ENCODE measurements around the gene OR4D9.

Gene OR4D9

DNA sequence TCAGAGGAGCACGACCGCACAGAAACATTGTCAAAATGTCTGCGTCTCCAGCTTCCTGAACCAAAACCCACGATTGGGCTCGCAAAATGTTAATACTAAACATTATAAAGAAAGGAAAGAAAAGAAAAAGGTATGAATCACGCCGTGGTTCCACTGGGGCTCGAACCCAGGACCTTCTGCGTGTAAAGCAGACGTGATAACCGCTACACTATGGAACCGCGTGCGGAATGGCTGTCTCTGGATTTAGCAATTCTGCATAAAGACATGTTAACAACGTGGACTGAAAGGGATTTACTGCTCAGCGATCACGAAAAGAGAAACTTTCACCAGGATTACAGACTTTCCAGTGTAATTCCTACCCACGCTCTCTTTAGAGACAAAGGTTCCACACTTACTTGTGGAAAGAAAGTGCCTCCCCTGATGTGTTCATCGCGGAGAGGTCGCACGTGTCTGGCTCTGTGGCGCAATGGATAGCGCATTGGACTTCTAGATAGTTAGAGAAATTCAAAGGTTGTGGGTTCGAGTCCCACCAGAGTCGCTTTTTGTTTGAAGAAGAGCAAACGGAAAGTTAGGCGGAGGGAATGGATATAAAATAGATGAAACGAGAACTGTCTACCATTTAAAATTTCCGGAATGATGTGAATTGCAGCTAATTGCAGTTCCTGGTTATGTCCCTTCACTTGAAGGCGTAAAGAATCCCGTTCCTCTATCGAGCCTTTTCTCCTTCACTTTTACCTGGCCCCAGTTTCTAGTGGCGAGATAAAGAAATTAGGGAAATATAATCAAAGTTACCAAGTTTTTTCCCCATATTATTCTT, 39.7 kb downstream of the OR4D9 start:
- no peak for DNase-seq (ENCODE audit: low spot score)

DNA sequence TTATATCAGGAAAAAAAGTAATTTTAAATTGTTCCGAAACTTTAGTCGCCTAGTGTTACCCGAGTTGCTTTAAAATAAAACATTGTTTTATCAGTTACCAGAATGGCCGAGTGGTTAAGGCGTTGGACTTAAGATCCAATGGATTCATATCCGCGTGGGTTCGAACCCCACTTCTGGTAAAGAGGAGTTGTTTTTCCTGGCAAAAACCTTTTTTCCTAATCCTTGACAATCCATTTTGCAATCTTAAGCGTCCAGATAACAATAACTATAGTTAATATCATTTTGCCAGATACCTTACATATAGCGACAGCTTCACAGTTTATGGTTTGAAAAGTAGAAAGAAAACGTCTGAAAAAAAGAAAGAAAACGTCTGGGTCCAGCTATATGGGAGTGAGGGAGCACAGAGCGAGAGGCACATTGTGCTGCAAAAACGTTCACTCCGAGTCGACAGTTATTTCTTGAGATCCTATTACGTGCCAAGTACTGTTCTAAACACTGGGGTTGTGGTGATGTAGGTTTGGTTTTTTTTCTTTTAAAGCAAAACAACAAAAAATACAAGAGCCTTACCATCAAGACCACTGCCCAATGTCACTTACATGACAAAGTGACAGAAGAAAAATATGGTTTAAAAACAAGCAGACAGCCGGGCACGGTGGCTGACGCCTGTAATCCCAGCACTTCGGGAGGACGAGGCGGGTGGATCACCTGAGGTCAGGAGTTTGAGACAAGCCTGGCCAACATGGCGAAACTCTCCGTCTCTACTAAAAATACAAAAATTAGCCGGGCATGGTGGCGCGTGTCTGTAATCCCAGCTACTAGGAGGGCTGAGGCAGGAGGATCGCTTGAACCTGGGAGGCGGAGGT, 40.6 kb downstream of the OR4D9 start:
- DNase-seq (ENCODE audit: low spot score) = no peak

DNA sequence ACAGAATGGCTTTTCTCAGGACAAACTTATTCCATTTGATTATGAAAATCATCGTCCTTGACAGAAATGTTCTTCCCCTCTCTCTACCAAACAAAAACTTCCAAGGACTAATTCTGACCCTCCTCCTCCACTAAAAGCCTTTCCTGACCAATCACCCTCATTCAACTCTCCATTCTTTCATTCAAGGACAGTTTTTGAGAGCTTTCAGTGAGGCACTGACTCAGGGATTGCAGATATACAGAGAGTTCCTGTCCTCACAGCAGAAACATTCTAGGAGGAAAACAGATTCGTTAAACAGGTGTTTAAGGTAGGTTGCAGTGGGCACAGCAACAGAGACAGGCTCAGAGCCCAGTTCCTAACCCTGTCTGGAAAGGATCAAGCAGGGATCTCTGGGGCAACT, 41.5 kb downstream of the OR4D9 start:
- DNase-seq (ENCODE audit: low spot score) = no peak

DNA sequence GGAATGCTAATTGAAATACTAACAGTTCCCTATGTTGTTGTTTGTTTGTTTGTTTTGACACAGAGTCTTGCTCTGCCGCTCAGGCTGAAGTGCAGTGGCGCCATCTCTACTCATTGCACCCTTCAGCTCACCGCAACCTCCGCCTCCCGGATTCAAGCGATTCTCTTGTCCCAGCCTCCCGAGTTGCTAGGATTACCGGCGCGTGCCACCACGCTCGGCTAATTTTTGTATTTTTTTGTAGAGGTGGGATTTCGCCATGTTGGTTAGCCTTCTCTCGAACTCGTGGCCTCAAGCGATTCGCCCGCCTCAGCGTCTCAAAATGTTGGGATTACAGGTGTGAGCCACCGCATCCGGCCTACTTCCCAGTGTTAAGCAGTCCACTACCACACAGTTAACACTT, 42.0 kb downstream of the OR4D9 start:
- no peak for DNase-seq (ENCODE audit: low spot score)

DNA sequence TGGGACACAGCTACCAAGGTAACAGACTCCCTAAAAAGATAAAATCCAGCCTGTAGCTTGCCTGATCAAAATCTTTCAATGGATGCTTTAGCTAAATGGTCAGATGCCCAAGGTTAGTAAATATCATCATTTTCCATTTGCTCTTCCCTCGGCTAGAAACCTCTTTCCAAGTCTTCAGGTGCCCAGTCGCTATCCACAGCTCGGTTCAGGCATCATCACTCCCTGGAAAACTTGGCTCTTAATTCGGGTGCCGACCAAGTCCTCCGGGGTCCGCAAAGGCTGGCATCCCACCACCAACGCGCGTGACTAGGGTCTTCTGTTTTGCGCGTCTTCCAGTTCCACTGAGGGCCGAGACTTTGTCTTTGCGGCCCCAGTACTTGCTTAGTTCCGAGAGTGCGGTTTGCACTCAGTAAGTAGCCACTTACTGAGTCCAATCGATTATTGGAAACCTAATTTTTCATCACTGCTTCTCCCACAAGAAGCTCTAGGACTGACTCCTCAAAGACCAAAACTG, 44.3 kb downstream of the OR4D9 start:
- DNase-seq (ENCODE audit: low spot score) = no peak

DNA sequence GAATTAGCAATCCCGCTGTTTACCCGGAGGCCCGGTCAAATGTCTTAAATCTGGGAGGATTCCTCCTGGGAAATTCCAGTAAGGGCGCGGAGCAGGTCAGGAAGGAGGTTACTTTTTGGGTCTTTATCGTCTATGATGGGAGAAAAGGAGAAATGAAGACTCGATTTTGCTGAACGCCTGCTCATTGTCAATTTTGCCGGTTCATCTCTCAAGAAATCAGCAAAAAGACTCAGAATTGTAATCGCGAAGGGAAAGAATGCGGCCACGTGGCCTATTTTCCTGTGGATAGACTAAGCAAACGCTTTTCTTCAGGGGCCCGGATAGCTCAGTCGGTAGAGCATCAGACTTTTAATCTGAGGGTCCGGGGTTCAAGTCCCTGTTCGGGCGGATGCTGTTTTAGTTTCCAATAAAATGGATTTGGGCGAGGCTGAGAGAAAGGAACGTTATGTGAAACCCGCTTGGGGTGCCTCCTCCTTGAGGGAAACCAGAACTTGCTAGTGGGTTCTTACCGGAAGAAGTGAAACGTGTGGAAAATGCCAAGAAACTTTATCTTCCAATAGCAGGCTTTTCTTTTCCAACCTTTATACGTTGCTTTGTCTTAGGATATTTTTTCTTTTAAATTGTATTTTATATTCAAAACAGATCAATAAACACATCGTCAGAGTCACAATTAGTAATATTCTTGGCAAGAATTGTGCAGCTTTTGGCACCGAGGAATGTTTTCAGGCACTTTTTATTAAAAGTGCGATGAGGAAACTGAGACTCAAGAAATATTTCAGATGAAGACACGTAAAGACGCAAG, 45.0 kb downstream of the OR4D9 start:
- peak; percentile 23 for DNase-seq (ENCODE audit: low spot score)

DNA sequence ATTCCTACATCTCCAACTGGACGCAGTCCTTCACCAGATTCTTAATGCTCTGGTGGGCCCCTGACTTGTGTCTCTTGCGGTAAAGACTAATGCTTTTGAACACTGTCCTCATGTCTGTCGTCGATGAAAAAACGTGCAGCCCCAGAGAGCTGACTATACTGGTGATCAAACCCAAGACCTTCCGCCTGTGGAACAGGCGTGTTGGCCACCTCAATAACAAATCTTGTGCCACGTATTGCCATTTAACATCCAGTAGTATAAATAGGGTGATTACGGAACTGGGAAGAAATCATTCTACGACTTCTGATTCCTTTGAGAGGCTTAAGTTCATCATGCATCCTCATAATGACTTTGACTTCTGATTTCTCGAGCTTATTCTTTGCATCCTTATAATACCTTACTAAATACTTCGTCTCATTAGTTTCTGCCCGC, 45.6 kb downstream of the OR4D9 start:
- no peak for DNase-seq (ENCODE audit: low spot score)

DNA sequence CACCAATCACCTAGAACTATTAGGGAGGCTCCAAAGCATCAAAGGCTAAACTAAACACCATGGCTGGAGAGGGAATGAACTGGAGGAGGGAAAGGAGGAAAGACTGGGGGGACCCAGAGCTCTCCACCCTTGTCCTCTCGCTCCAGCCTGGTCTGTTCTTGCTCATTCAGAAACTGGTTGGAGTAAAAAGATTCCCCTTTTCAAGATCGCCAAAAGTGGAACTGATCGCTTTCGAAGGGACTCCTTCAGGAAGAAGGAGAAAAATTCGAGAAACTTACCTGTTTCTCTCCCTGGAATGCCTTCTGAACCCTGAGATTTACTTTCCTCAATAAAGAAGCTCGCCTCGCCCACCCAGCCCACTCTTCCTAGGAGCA, 46.9 kb downstream of the OR4D9 start:
- no peak for DNase-seq (ENCODE audit: low spot score)

DNA sequence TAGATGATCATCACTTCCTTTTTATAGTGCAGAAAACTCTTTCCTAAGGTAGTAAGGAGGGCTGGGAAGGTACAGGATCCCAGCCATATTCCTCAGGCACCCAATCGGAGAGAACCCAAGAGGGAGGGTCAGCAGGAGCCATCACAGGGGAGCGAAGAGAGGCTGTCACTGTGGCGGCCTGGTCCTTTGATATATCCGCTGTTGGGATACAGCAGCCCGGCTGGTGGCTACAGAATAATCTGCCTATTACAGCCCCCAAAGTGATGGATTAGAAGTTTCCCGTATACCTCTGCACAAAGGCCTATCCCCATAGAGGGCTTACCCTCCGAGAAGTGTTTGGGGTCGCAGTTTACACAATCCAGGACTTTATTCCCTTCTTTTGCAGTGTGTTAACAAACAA, 48.5 kb downstream of the OR4D9 start:
- DNase-seq (ENCODE audit: low spot score) = no peak

DNA sequence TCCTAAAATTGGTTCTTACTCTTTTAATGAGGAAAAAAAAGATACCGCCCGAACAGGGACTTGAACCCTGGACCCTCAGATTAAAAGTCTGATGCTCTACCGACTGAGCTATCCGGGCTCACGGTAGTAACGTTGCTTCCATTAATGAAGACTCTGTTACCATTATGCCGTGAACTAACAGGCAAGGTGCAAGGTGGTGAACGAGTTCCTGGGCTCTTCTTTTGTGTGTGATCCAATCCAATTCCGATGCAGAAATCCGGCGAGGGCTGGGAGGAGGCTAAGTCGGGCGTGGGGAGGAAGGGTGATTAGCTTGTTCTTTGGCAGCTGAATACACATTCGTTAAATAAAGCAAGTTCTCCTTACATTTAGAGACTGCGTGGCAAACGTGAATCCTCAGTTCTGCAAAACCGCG, 49.0 kb downstream of the OR4D9 start:
- DNase-seq (ENCODE audit: low spot score) = peak; percentile 55

DNA sequence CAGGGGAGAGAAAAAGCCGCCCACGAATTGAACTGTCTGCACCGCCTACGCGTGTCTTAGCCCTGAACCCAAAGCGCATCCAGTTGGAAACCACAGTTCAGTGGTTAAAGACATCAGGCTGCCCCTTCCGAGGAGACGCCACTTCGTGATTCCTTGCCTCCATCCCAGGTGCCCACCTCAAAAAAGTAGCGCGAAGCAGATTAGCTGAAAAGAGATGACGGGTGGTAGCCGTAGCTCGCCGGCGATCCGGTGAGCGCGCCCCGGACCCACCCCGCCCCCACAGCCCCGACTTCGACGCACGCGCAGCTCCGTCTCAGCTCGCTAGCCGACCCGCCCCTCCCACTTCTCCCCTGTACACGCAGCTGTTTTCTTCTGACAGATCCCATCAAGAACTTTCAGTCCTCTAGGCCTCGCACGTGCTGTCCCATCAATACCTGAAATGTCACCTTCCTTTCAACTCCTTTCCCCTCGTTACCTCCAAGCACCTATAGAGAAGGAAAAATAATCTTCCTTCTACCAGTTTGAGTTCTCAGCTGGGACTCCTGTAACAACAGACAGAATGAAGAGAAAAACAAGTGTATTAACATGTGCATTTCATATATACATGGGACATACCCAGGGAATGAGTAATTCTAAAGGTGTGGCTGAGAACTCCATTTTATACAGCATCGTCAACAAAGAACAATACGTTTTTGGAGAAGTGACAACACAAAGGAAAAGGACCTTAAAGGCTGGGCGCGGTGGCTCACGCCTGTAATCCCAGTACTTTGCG, 49.5 kb downstream of the OR4D9 start:
- DNase-seq (ENCODE audit: low spot score) = peak; percentile 76

DNA sequence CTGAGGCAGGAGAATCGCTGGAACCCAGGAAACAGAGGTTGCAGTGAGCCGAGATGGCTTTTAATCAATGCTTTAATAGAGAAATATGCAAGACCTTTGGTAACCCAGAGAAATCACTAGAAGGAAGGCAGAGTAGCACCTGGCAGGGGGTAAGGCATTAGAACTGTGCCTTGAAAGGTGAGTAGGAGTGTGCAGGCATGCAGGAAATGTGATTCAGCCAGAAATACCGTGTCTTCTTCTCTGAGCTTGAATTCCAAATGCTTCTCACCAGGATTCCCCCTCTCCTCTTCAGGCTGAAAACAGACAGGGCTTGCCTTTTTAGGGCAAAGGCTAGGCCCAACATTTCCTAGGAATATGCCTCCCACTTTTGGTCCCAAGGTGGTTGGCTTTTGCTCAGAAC, 51.0 kb downstream of the OR4D9 start:
- DNase-seq (ENCODE audit: low spot score) = no peak
